WTC11 (cell line): ENCODE data around the gene OVOL2.

Source experiments
- ATF2 ChIP-seq: sonication (generic); formaldehyde crosslinking; IDR thresholded peaks from 2 replicates; pipeline ENCODE4 v1.8.1; 2022; ENCODE audit warnings: low read depth, missing genetic modification reagents, borderline replicate concordance
- CREB1 ChIP-seq: sonication (generic); formaldehyde crosslinking; IDR thresholded peaks from 2 replicates; pipeline ENCODE4 v1.8.0; 2023; ENCODE audit warnings: mild to moderate bottlenecking, missing genetic modification reagents
- CTCF ChIP-seq: fragments of 200-600 bp; IDR thresholded peaks from 2 replicates; pipeline ENCODE4 v1.8.0; 2022; ENCODE audit warnings: antibody characterized with exemption

GRCh38 chr20:18003897-18004296 lies 53.8 kb downstream of the OVOL2 start:
- no peak for TF ChIP-seq CTCF
- TF ChIP-seq ATF2 (CRISPR knock-in tag) = no peak
- TF ChIP-seq CREB1 (CRISPR knock-in tag) = no peak
